Large intestine (tissue), 12 donors: ENCODE measurements around the gene YIPF4. TPM values are rescaled to one million over a fixed set of nuclear protein-coding genes. Genes with fewer than 3 reads are reported as not detected.

ENCODE experiments used
- DNase-seq, 2 donors: peaks; one replicate each; pipeline versions ENCODE4 v3.0.0 to v3.0.0-alpha.2; 2013
- H3K27ac ChIP-seq: one replicate; pipeline ENCODE4 v1.5.1; 2013; ENCODE audit warnings: low read length
- H3K27me3 ChIP-seq: 2 replicates; pipeline ENCODE4 v1.6.1; 2013; ENCODE audit warnings: low read length; ENCODE audit not compliant: control insufficient read depth, insufficient read depth
- H3K36me3 ChIP-seq: 2 replicates; pipeline ENCODE4 v1.6.1; 2013; ENCODE audit warnings: low read length; ENCODE audit not compliant: control insufficient read depth, insufficient read depth
- H3K4me1 ChIP-seq: one replicate; pipeline ENCODE4 v1.6.1; 2013; ENCODE audit warnings: low read length; ENCODE audit not compliant: control insufficient read depth, insufficient read depth
- H3K4me3 ChIP-seq: one replicate; pipeline ENCODE4 v1.5.1; 2013; ENCODE audit warnings: low read length
- H3K9me3 ChIP-seq: one replicate; pipeline ENCODE4 v1.6.1; 2013; ENCODE audit warnings: mild to moderate bottlenecking, low read depth, low read length, moderate library complexity; ENCODE audit not compliant: control insufficient read depth
- WGBS: methylation state at CpG from one replicate; pipeline ENCODE4 v1.1.5; 2013; ENCODE audit warnings: low lambda C conversion rate; ENCODE audit not compliant: insufficient coverage; 5-methylcytosine and 5-hydroxymethylcytosine counted together
- long read RNA-seq, 11 donors: transcript quantifications; one replicate each; lab custom pipeline, GENCODE V29; 2026
- polyA plus RNA-seq: library from polyadenylated mRNA; unstranded; fragments of 120-200 nt; gene quantifications from one replicate; pipeline ENCODE4 v1.2.1, GENCODE V29; 2013

Gene YIPF4
- 36.8 TPM for polyA plus RNA-seq
- long read RNA-seq, donor 1, full-length matches to known transcripts: 16 of 16 reads
- long read RNA-seq, donor 1, partial matches to known transcripts: 0 of 16 reads
- long read RNA-seq, donor 1, other reads (novel, unspliced or antisense): 0 of 16 reads
- long read RNA-seq, donor 2, full-length matches to known transcripts: 25 of 35 reads
- long read RNA-seq, donor 2, partial matches to known transcripts: 10 of 35 reads
- long read RNA-seq, donor 2, other reads (novel, unspliced or antisense): 0 of 35 reads
- long read RNA-seq, donor 3: 0 reads
- long read RNA-seq, donor 4, full-length matches to known transcripts: 5 of 5 reads
- long read RNA-seq, donor 4, partial matches to known transcripts: 0 of 5 reads
- long read RNA-seq, donor 4, other reads (novel, unspliced or antisense): 0 of 5 reads
- long read RNA-seq, donor 5, full-length matches to known transcripts: 14 of 14 reads
- long read RNA-seq, donor 5, partial matches to known transcripts: 0 of 14 reads
- long read RNA-seq, donor 5, other reads (novel, unspliced or antisense): 0 of 14 reads
- long read RNA-seq, donor 6, full-length matches to known transcripts: 25 of 25 reads
- long read RNA-seq, donor 6, partial matches to known transcripts: 0 of 25 reads
- long read RNA-seq, donor 6, other reads (novel, unspliced or antisense): 0 of 25 reads
- long read RNA-seq, donor 7, full-length matches to known transcripts: 7 of 7 reads
- long read RNA-seq, donor 7, partial matches to known transcripts: 0 of 7 reads
- long read RNA-seq, donor 7, other reads (novel, unspliced or antisense): 0 of 7 reads
- long read RNA-seq, donor 8, full-length matches to known transcripts: 24 of 46 reads
- long read RNA-seq, donor 8, partial matches to known transcripts: 22 of 46 reads
- long read RNA-seq, donor 8, other reads (novel, unspliced or antisense): 0 of 46 reads
- long read RNA-seq, donor 9, full-length matches to known transcripts: 26 of 40 reads
- long read RNA-seq, donor 9, partial matches to known transcripts: 14 of 40 reads
- long read RNA-seq, donor 9, other reads (novel, unspliced or antisense): 0 of 40 reads
- long read RNA-seq, donor 10, full-length matches to known transcripts: 34 of 34 reads
- long read RNA-seq, donor 10, partial matches to known transcripts: 0 of 34 reads
- long read RNA-seq, donor 10, other reads (novel, unspliced or antisense): 0 of 34 reads
- long read RNA-seq, donor 11, full-length matches to known transcripts: 9 of 15 reads
- long read RNA-seq, donor 11, partial matches to known transcripts: 0 of 15 reads
- long read RNA-seq, donor 11, other reads (novel, unspliced or antisense): 6 of 15 reads

DNA sequence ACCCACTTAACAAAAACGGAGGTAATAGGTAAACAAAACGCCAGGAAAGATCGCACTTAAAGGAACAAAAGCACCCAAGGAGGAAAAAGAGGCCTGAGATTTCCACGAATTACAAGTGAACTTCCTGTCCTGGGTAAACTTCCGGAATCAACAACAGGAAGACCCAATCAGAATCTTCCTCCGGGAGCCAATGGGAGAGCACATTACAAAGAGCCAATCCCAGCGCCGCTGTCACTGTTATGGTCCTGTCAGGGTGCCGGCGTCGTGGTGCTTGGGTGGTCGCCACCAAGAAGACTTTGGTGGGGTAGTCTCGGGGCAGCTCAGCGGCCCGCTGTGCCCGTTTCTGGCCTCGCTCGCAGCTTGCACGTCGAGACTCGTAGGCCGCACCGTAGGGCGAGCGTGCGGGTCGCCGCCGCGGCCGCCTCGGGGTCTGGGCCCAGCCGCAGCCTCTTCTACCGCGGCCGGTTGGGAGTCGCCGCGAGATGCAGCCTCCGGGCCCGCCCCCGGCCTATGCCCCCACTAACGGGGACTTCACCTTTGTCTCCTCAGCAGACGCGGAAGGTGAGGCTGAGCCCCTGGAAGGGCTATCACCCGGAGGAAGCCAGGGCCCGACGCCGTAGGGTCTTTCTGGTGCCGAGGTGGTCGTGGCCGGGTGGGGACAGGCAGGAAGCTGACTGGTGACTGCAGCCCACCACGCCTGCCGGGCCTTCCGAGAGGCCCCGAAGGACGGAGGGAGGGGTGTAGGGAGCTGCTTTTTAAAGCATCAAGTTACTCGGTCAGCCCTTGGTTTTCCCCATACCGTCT, at the start of gene YIPF4:
Gene YIPF4 (plus strand): TSS at position 231 of the 804 bp plus-strand sequence. CDS start 252 bp downstream, at position 483.
- Histone ChIP-seq H3K4me3 (peak within 1 kb of the TSS; percentile 89), H3K36me3 (peaks cover 10% of the 10 kb centered on the region), H3K27me3 (no peaks in the 10 kb centered on the region), H3K4me1 (no peaks in the 10 kb centered on the region), H3K27ac (peak within 1 kb of the TSS; percentile 71), H3K9me3 (no peaks in the 10 kb centered on the region)
- 0% methylated on average over 2 of the region's 59 CpGs for WGBS
- peak; percentile 90 to 93 for DNase-seq

DNA sequence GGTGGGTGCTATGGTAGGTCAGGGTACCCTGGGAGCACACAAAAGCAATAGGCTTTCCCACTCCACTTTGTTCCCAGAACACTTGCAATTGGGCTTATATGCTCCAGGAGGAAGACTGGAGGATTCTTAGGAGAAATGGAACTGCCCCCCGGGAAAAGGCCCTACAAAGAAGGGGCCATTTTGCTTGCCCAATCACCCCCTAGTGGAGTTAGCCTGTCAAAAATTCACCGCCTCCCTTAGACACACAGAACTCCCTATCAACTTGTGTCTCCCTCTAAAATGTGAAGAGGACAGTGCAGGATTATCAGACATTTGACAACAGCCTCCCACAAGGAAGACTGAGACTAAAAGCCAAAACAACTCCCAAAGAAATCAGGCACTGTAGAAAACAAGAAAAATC, 49.5 kb upstream of the YIPF4 start:
- no peak for DNase-seq
- Histone ChIP-seq H3K36me3 (peaks cover 8% of the 10 kb centered on the region), H3K27me3 (no peaks in the 10 kb centered on the region), H3K4me1 (no peaks in the 10 kb centered on the region), H3K9me3 (no peaks in the 10 kb centered on the region), H3K27ac (no peak overlapping the region), H3K4me3 (no peak overlapping the region)
- no CpG with 5 or more reads among the region's 2 CpGs for WGBS

DNA sequence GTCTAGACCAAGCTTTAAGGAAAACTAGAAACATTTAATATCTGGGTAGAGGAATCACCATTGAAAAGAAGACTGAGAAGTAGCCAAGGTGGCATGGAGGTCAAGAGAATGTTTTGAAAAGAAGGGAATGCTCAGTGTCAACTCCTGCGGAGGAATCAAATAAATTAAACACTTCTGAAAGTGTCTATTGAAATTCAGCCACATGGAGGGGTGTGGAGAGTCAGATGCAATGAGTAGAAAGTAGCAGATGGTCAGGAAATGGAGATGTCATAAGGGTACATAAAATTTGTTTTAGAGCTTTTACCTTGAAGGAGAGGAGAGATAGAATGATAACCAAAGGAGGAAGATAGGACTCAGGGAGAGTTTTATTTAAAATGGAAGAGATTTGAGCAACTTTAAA, 48.1 kb upstream of the YIPF4 start:
- no peak overlapping the region for H3K27ac ChIP-seq
- no peaks in the 10 kb centered on the region for H3K36me3 ChIP-seq
- no peaks in the 10 kb centered on the region for H3K27me3 ChIP-seq
- no CpG with 5 or more reads among the region's 1 CpG for WGBS
- no peaks in the 10 kb centered on the region for H3K9me3 ChIP-seq
- DNase-seq: no peak
- no peaks in the 10 kb centered on the region for H3K4me1 ChIP-seq
- no peak overlapping the region for H3K4me3 ChIP-seq

DNA sequence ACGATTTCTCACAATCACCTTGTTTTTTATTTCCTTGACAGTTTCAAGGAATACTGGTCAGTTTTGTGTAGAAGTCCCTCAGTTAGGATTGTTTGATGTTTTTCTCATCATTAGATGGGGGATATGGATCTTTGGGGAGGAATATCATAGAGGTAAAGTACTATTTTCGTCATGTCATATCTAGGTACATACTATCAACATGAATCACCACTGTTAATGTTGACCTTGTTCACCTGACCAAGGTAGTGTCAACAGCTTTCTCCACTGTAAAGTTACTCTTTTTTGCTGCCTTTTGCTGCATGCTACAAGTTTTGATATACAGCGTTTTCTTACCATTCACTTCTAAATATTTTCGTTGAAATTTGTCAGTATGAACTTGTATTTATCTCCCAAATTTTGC, 45.7 kb upstream of the YIPF4 start:
- no peaks in the 10 kb centered on the region for H3K27me3 ChIP-seq
- WGBS: no CpG with 5 or more reads among the region's 4 CpGs
- H3K4me3 ChIP-seq: no peak overlapping the region
- H3K36me3 ChIP-seq: no peaks in the 10 kb centered on the region
- H3K4me1 ChIP-seq: no peaks in the 10 kb centered on the region
- no peaks in the 10 kb centered on the region for H3K9me3 ChIP-seq
- no peak overlapping the region for H3K27ac ChIP-seq
- DNase-seq: no peak

DNA sequence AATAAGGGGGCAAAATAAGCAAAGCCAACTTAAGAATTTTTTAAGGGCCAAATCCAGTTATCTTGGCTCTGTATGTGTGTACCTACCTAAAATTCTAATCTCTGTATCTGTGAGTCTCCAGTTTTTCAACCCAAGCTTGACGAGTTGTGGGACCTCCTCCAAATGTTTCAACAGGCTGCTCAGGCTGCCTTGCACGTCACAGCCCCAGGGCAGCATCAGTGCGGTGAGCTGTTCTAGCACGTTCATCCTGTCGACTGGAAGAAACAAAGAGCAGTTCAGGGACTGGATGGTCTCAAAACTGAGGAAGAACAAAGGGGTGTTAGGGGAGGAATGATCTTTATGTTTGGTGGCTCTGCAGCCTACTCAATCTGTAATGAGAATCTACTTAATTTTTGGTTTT, 42.4 kb upstream of the YIPF4 start:
- H3K9me3 ChIP-seq: no peaks in the 10 kb centered on the region
- H3K4me3 ChIP-seq: no peak overlapping the region
- H3K27ac ChIP-seq: no peak overlapping the region
- H3K4me1 ChIP-seq: no peaks in the 10 kb centered on the region
- no peaks in the 10 kb centered on the region for H3K36me3 ChIP-seq
- whole genome bisulfite sequencing: 100% methylated on average over 1 of the region's 5 CpGs
- no peaks in the 10 kb centered on the region for H3K27me3 ChIP-seq
- no peak for DNase-seq

DNA sequence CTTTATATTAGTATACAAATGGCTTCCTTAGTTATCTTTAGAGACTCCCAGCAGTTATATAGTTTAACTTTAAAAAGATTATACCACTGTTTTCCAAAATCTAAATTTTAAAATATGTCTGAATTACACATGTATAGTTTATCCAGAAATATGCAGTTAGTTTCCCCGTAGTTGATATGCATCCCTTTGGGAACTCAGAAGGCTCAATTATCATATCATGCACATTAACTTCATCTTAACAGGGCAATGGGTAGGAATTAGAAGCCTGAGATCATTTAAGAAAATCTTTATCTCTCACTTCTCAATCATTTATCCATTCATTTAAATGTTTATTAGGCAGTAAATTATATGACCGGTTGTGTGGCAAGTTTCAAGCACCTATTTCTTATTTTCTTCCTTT, 40.2 kb upstream of the YIPF4 start:
- no peaks in the 10 kb centered on the region for H3K27me3 ChIP-seq
- H3K36me3 ChIP-seq: no peaks in the 10 kb centered on the region
- WGBS: 100% methylated on average over 1 of the region's 2 CpGs
- no peaks in the 10 kb centered on the region for H3K4me1 ChIP-seq
- no peaks in the 10 kb centered on the region for H3K9me3 ChIP-seq
- no peak for DNase-seq
- no peak overlapping the region for H3K4me3 ChIP-seq
- H3K27ac ChIP-seq: no peak overlapping the region

DNA sequence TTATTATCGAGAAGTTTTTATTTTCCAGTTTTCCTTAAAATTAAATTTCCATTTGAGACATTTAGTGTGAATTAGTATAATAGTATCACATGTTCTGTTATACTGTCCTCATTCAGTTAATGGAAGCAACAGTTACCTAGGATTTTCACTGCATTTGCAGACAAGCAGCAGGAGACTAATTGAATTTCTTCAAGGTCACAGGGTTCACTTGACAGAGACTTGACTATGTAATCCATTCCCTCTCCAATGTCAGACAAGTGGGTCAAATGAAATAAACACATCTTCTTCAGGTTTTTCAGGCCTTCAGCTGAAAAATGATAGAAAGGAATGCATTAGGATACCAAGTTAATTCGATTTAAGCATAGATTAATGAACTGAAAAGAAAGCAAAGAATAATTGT, 39.7 kb upstream of the YIPF4 start:
- H3K27me3 ChIP-seq: no peaks in the 10 kb centered on the region
- H3K36me3 ChIP-seq: no peaks in the 10 kb centered on the region
- H3K27ac ChIP-seq: no peak overlapping the region
- no peaks in the 10 kb centered on the region for H3K4me1 ChIP-seq
- no peaks in the 10 kb centered on the region for H3K9me3 ChIP-seq
- DNase-seq: no peak
- WGBS: 94% methylated on average over 2 of the region's 2 CpGs
- H3K4me3 ChIP-seq: no peak overlapping the region

DNA sequence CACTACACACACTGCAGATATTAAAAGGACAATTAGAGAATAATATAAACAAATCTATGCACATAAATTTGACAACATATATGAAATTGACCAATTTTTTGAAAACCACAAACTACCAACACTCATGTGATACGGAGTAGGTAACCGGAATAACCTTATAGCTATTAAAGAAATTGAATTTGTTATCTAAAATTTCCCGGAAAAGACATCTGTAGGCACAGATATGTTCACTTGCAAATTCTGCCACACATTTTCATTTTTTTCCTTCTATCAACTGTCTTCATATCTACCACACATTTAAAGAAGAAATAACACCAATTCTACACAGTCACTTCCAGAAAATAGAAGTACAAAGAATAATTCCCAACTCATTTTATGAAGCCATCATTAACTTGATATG, 35.4 kb upstream of the YIPF4 start:
- Histone ChIP-seq H3K36me3 (no peaks in the 10 kb centered on the region), H3K4me3 (no peak overlapping the region), H3K4me1 (no peaks in the 10 kb centered on the region), H3K27me3 (no peaks in the 10 kb centered on the region), H3K9me3 (no peaks in the 10 kb centered on the region), H3K27ac (no peak overlapping the region)
- 100% methylated on average over 1 of the region's 3 CpGs for WGBS
- DNase-seq: no peak

DNA sequence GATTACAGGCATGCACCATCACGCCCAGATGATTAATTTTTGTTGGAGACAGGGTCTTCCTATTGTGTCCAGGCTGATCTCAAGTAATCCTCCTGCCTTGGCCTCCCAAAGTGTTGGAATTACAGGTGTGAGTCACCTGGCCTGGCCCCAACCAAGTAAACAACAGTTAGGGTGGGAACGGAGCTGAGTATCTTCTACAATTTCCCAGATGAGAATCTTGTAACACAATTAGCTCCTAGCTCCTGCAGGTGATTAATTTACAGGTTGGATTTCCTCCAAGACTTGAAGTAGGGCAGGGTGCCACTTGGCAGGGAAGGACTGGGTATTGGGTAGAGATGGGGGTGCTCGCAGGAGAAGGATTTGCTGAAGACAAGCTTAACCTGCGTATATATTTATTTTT, 30.8 kb upstream of the YIPF4 start:
- no peaks in the 10 kb centered on the region for H3K4me1 ChIP-seq
- no peak for DNase-seq
- no peaks in the 10 kb centered on the region for H3K36me3 ChIP-seq
- WGBS: no CpG with 5 or more reads among the region's 4 CpGs
- H3K9me3 ChIP-seq: no peaks in the 10 kb centered on the region
- H3K27ac ChIP-seq: no peak overlapping the region
- H3K4me3 ChIP-seq: no peak overlapping the region
- no peaks in the 10 kb centered on the region for H3K27me3 ChIP-seq
